ENCODE measurements around the gene SMARCAD1. TPM values are rescaled to one million over a fixed set of nuclear protein-coding genes. Genes with fewer than 3 reads are reported as not detected.

The SMARCAD1 gene
- 44.6 and 76.7 TPM in 2 replicates for total RNA-seq (2014; rRNA removed; shearing (Covaris generic); ENCODE audit: low replicate concordance)

- Histone ChIP-seq H4K20me1 (ENCODE audit: insufficient read depth, low read depth, low read length) (no peaks in the 10 kb centered on the region), H3K9me3 (ENCODE audit: low read length) (no peaks in the 10 kb centered on the region), H3K36me3 (ENCODE audit: insufficient read depth, low read length) (peaks cover 26% of the 10 kb centered on the region), H3K4me3 (ENCODE audit: low read length) (peak within 1 kb of the TSS; percentile 80), H3K27me3 (ENCODE audit: low read length) (no peaks in the 10 kb centered on the region), H3K9ac (ENCODE audit: low read length) (peak within 1 kb of the TSS; percentile 85), H3K79me2 (ENCODE audit: low read length) (peaks cover 40% of the 10 kb centered on the region), H3K4me1 (ENCODE audit: low read length) (peaks cover 29% of the 10 kb centered on the region), H2AFZ (ENCODE audit: low read length) (peak within 1 kb of the TSS; percentile 82), H3K4me2 (ENCODE audit: low read depth, low read length, poor library complexity, severe bottlenecking) (peak within 1 kb of the TSS; percentile 77), H3K9me2 (replicated peaks; ENCODE audit: insufficient read depth, low read length) (no peaks in the 10 kb centered on the region), H3K27ac (ENCODE audit: low read length) (peak within 1 kb of the TSS; percentile 65)
- peak; percentile 98 for DNase-seq
Measured at GRCh38 chr4:94207469-94208224, at the start of gene SMARCAD1. Gene SMARCAD1, plus strand, starts transcription at chr4:94207865. Its CDS starts 530 bp downstream, at chr4:94208395.

GRCh38 chr4:94158883-94159282, 48.8 kb upstream of the SMARCAD1 start:
- H3K4me1 ChIP-seq (ENCODE audit: low read length), result no peaks in the 10 kb centered on the region
- no peak overlapping the region for H3K4me3 ChIP-seq (ENCODE audit: low read length)
- H2AFZ ChIP-seq (ENCODE audit: low read length), result no peak overlapping the region
- no peaks in the 10 kb centered on the region for H3K9me2 ChIP-seq (replicated peaks; ENCODE audit: insufficient read depth, low read length)
- H3K27ac ChIP-seq (ENCODE audit: low read length), result no peak overlapping the region
- no peaks in the 10 kb centered on the region for H3K9me3 ChIP-seq (ENCODE audit: low read length)
- H3K36me3 ChIP-seq (ENCODE audit: insufficient read depth, low read length), result no peaks in the 10 kb centered on the region
- H3K79me2 ChIP-seq (ENCODE audit: low read length), result no peaks in the 10 kb centered on the region
- H3K4me2 ChIP-seq (ENCODE audit: low read depth, low read length, poor library complexity, severe bottlenecking), result no peak overlapping the region
- H3K27me3 ChIP-seq (ENCODE audit: low read length), result no peaks in the 10 kb centered on the region
- H3K9ac ChIP-seq (ENCODE audit: low read length), result no peak overlapping the region
- no peaks in the 10 kb centered on the region for H4K20me1 ChIP-seq (ENCODE audit: insufficient read depth, low read depth, low read length)
- DNase-seq, result no peak

GRCh38 chr4:94159790-94160189, 47.9 kb upstream of the SMARCAD1 start:
- H3K4me3 ChIP-seq (ENCODE audit: low read length), result no peak overlapping the region
- H4K20me1 ChIP-seq (ENCODE audit: insufficient read depth, low read depth, low read length), result no peaks in the 10 kb centered on the region
- no peak overlapping the region for H3K4me2 ChIP-seq (ENCODE audit: low read depth, low read length, poor library complexity, severe bottlenecking)
- H3K4me1 ChIP-seq (ENCODE audit: low read length), result no peaks in the 10 kb centered on the region
- H3K9me2 ChIP-seq (replicated peaks; ENCODE audit: insufficient read depth, low read length), result no peaks in the 10 kb centered on the region
- no peak overlapping the region for H2AFZ ChIP-seq (ENCODE audit: low read length)
- H3K9me3 ChIP-seq (ENCODE audit: low read length), result no peaks in the 10 kb centered on the region
- H3K27ac ChIP-seq (ENCODE audit: low read length), result no peak overlapping the region
- H3K36me3 ChIP-seq (ENCODE audit: insufficient read depth, low read length), result no peaks in the 10 kb centered on the region
- H3K27me3 ChIP-seq (ENCODE audit: low read length), result no peaks in the 10 kb centered on the region
- no peak for DNase-seq
- no peaks in the 10 kb centered on the region for H3K79me2 ChIP-seq (ENCODE audit: low read length)
- H3K9ac ChIP-seq (ENCODE audit: low read length), result no peak overlapping the region

- Histone ChIP-seq H3K9me3 (ENCODE audit: low read length) (no peaks in the 10 kb centered on the region), H3K4me2 (ENCODE audit: low read depth, low read length, poor library complexity, severe bottlenecking) (no peak overlapping the region), H3K9me2 (replicated peaks; ENCODE audit: insufficient read depth, low read length) (no peaks in the 10 kb centered on the region), H3K36me3 (ENCODE audit: insufficient read depth, low read length) (no peaks in the 10 kb centered on the region), H3K4me1 (ENCODE audit: low read length) (no peaks in the 10 kb centered on the region), H4K20me1 (ENCODE audit: insufficient read depth, low read depth, low read length) (no peaks in the 10 kb centered on the region), H3K79me2 (ENCODE audit: low read length) (no peaks in the 10 kb centered on the region), H3K27me3 (ENCODE audit: low read length) (no peaks in the 10 kb centered on the region), H3K9ac (ENCODE audit: low read length) (no peak overlapping the region), H3K4me3 (ENCODE audit: low read length) (no peak overlapping the region), H3K27ac (ENCODE audit: low read length) (no peak overlapping the region), H2AFZ (ENCODE audit: low read length) (no peak overlapping the region)
- DNase-seq, result peak; percentile 15
Measured at GRCh38 chr4:94160774-94161173, 46.9 kb upstream of the SMARCAD1 start.

- Histone ChIP-seq H3K9me3 (ENCODE audit: low read length) (no peaks in the 10 kb centered on the region), H3K9ac (ENCODE audit: low read length) (no peak overlapping the region), H3K9me2 (replicated peaks; ENCODE audit: insufficient read depth, low read length) (no peaks in the 10 kb centered on the region), H3K27ac (ENCODE audit: low read length) (no peak overlapping the region), H3K36me3 (ENCODE audit: insufficient read depth, low read length) (no peaks in the 10 kb centered on the region), H3K4me3 (ENCODE audit: low read length) (no peak overlapping the region), H3K79me2 (ENCODE audit: low read length) (no peaks in the 10 kb centered on the region), H2AFZ (ENCODE audit: low read length) (no peak overlapping the region), H3K27me3 (ENCODE audit: low read length) (no peaks in the 10 kb centered on the region), H3K4me1 (ENCODE audit: low read length) (no peaks in the 10 kb centered on the region), H4K20me1 (ENCODE audit: insufficient read depth, low read depth, low read length) (no peaks in the 10 kb centered on the region), H3K4me2 (ENCODE audit: low read depth, low read length, poor library complexity, severe bottlenecking) (no peak overlapping the region)
- no peak for DNase-seq
Measured at GRCh38 chr4:94165256-94165655, 42.4 kb upstream of the SMARCAD1 start.

DNA sequence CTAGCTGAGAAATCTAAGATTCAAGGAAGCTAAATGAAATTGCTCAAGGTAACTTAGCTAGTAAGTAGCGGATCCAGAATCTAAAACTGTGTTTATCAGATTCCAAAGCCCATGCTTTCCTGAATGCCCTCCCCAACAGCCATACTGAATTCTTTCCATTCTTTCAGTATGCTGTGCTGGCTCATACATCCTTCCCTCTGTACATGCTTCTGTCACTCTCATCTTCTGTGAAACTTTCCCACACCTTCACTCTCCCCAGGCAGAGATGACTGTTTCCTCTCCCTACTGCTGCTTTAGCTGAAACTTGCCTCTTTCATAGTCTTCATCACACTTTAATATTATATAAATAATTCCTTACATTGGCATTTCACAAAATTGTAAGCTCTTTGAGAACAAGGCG, 39.3 kb upstream of the SMARCAD1 start:
- Histone ChIP-seq H3K79me2 (ENCODE audit: low read length) (no peaks in the 10 kb centered on the region), H3K36me3 (ENCODE audit: insufficient read depth, low read length) (no peaks in the 10 kb centered on the region), H3K4me2 (ENCODE audit: low read depth, low read length, poor library complexity, severe bottlenecking) (no peak overlapping the region), H3K9me2 (replicated peaks; ENCODE audit: insufficient read depth, low read length) (no peaks in the 10 kb centered on the region), H3K9ac (ENCODE audit: low read length) (no peak overlapping the region), H3K4me3 (ENCODE audit: low read length) (no peak overlapping the region), H3K4me1 (ENCODE audit: low read length) (no peaks in the 10 kb centered on the region), H3K27me3 (ENCODE audit: low read length) (no peaks in the 10 kb centered on the region), H4K20me1 (ENCODE audit: insufficient read depth, low read depth, low read length) (no peaks in the 10 kb centered on the region), H2AFZ (ENCODE audit: low read length) (no peak overlapping the region), H3K27ac (ENCODE audit: low read length) (no peak overlapping the region), H3K9me3 (ENCODE audit: low read length) (0 out of 2 replicates have a peak, but pooled peaks cover 4% of the 10 kb centered on the region)
- DNase-seq, result no peak

DNA sequence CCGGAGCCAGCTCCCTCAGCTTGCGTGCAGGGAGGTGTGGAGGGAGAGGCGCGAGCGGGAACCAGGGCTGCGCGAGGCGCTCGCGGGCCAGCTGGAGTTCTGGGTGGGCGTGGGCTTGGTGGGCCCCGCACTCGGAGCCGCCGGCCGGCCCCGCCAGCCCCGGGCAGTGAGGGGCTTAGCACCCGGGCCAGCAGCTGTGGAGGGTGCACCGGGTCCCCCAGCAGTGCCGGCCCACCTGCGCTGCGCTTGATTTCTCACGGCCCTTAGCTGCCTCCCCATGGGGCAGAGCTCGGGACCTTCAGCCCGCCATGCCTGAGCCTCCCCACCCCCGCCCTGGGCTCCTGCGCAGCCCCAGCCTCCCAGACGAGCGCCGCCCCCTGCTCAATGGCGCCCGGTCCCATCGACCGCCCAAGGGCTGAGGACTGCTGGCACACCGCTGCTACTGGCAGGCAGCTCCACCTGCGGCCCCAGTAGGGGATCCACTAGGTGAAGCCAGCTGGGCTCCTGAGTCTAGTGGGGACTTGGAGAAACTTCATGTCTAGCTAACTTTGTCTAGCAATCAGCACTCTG, 37.8 kb upstream of the SMARCAD1 start:
- H3K27ac ChIP-seq (ENCODE audit: low read length), result no peak overlapping the region
- no peaks in the 10 kb centered on the region for H3K9me2 ChIP-seq (replicated peaks; ENCODE audit: insufficient read depth, low read length)
- H3K79me2 ChIP-seq (ENCODE audit: low read length), result no peaks in the 10 kb centered on the region
- H2AFZ ChIP-seq (ENCODE audit: low read length), result no peak overlapping the region
- no peak overlapping the region for H3K4me2 ChIP-seq (ENCODE audit: low read depth, low read length, poor library complexity, severe bottlenecking)
- H4K20me1 ChIP-seq (ENCODE audit: insufficient read depth, low read depth, low read length), result no peaks in the 10 kb centered on the region
- H3K27me3 ChIP-seq (ENCODE audit: low read length), result no peaks in the 10 kb centered on the region
- no peaks in the 10 kb centered on the region for H3K4me1 ChIP-seq (ENCODE audit: low read length)
- H3K9ac ChIP-seq (ENCODE audit: low read length), result no peak overlapping the region
- no peaks in the 10 kb centered on the region for H3K36me3 ChIP-seq (ENCODE audit: insufficient read depth, low read length)
- 0 out of 2 replicates have a peak, but pooled peaks cover 4% of the 10 kb centered on the region for H3K9me3 ChIP-seq (ENCODE audit: low read length)
- no peak overlapping the region for H3K4me3 ChIP-seq (ENCODE audit: low read length)
- DNase-seq, result no peak

DNA sequence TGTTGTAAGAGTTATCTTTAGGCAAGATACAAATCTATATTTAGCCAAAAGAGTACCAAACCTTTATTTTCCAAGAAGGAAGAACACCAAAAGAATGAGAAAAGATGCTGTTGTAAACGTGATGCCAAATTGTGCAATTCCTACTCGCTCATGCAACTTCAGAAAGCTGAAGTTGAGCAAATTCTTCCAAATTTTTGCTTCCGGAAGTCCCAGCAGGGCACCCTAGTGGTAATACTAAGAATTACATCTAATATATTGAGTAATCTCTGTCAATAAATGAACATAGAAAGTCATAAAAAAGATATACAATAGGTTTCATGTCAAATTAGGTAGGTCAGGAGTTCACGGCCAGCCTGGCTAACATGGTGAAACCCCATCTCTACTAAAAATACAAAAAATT, 36.0 kb upstream of the SMARCAD1 start:
- DNase-seq, result peak; percentile 59
- H3K9ac ChIP-seq (ENCODE audit: low read length), result no peak overlapping the region
- no peak overlapping the region for H3K4me2 ChIP-seq (ENCODE audit: low read depth, low read length, poor library complexity, severe bottlenecking)

More for the DNA sequence above, 36.0 kb upstream of the SMARCAD1 start:
- Histone ChIP-seq H3K27ac (ENCODE audit: low read length) (no peak overlapping the region), H3K4me3 (ENCODE audit: low read length) (no peak overlapping the region), H3K9me2 (replicated peaks; ENCODE audit: insufficient read depth, low read length) (no peaks in the 10 kb centered on the region), H3K79me2 (ENCODE audit: low read length) (no peaks in the 10 kb centered on the region), H3K9me3 (ENCODE audit: low read length) (0 out of 2 replicates have a peak, but pooled peaks cover 4% of the 10 kb centered on the region), H3K36me3 (ENCODE audit: insufficient read depth, low read length) (no peaks in the 10 kb centered on the region), H3K27me3 (ENCODE audit: low read length) (no peaks in the 10 kb centered on the region), H3K4me1 (ENCODE audit: low read length) (no peaks in the 10 kb centered on the region), H4K20me1 (ENCODE audit: insufficient read depth, low read depth, low read length) (no peaks in the 10 kb centered on the region), H2AFZ (ENCODE audit: low read length) (no peak overlapping the region)

All from Karpas-422 (cell line).